HCT116 (cell line): ENCODE data around the gene DAAM2. TPM values are rescaled to one million over a fixed set of nuclear protein-coding genes. Genes with fewer than 3 reads are reported as not detected.

Experiments
- ATAC-seq: fragments of 200-7000 bp; cut with Tn5 transposase; 2 replicates; pipeline ENCODE4 v1.9.1; 2020; ENCODE audit warnings: mild to moderate bottlenecking, moderate library complexity
- BruUV-seq: library from RNA; stranded (reverse); fragments of 400-500 nt; replicated peaks from 2 replicates; lab custom pipeline; 2021; lab: Mats Ljungman, UMichigan
- CTCF ChIA-PET: fragments of 300-600 bp; sonication (Branson Sonifier 250); formaldehyde crosslinking; loops from one replicate; lab custom pipeline; 2021; ENCODE audit warnings: antibody characterized with exemption; lab: Charles Lee
- POLR2A ChIA-PET: fragments of 300-600, 350-600 bp; sonication (Branson Sonifier 250); formaldehyde crosslinking; loops from one replicate; lab custom pipeline; 2021; ENCODE audit warnings: antibody characterized with exemption; lab: Charles Lee
- RAD21 ChIA-PET, 2 experiments: fragments of 300-600 bp; sonication (Branson Sonifier 250); formaldehyde crosslinking; loops; one replicate each; lab custom pipeline; 2023; ENCODE audit warnings: low total read pairs in 2 of 2; ENCODE audit not compliant: uncharacterized antibody in 2 of 2, unreplicated experiment in 2 of 2, low non-redundant PET in 1 of 2; lab: Charles Lee
- DNase-seq: peaks from one replicate; pipeline ENCODE4 v3.0.0-alpha.2; 2010; ENCODE audit warnings: low read depth, low spot score
- H2AFZ ChIP-seq: fragments of 200-600 bp; shearing (Covaris generic), sonication (generic); 2 replicates; pipeline ENCODE4 v1.6.1; 2017; ENCODE audit warnings: low read depth, mixed run types, mixed read lengths, antibody characterized with exemption, low read length; ENCODE audit not compliant: poor library complexity, severe bottlenecking
- H3K27ac ChIP-seq: 2 replicates; pipeline ENCODE4 v1.5.1; 2012; ENCODE audit warnings: low read depth, low read length
- H3K27me3 ChIP-seq: fragments of 200-600 bp; sonication (generic); 2 replicates; pipeline ENCODE4 v1.6.1; 2016; ENCODE audit warnings: mixed run types, low read length, mixed read lengths; ENCODE audit not compliant: insufficient read depth
- H3K36me3 ChIP-seq, 2 experiments: fragments of 200-500 bp in 1 of 2; fragments of 200-600 bp in 1 of 2; sonication (Bioruptor generic) in 1 of 2; sonication (generic) in 1 of 2; 2 replicates each; pipeline versions ENCODE4 v1.5.1 to v1.6.1; 2014 to 2016; ENCODE audit warnings: low read length in 2 of 2, inconsistent platforms in 1 of 2, mixed read lengths in 1 of 2, mixed run types in 1 of 2; ENCODE audit not compliant: insufficient read depth in 2 of 2, control insufficient read depth in 1 of 2
- H3K4me1 ChIP-seq, 2 experiments: fragments of 200-600 bp in 1 of 2; sonication (generic) in 1 of 2; 2 replicates each; pipeline versions ENCODE4 v1.5.1 to v1.6.1; 2012 to 2017; ENCODE audit warnings: low read length in 2 of 2, inconsistent platforms in 1 of 2, mild to moderate bottlenecking in 1 of 2, mixed read lengths in 1 of 2, mixed run types in 1 of 2, moderate library complexity in 1 of 2; ENCODE audit not compliant: insufficient read depth in 2 of 2, control insufficient read depth in 1 of 2
- H3K4me2 ChIP-seq: fragments of 200-600 bp; sonication (generic); 2 replicates; pipeline ENCODE4 v1.6.1; 2017; ENCODE audit warnings: mixed run types, low read length, mixed read lengths
- H3K4me3 ChIP-seq, 2 experiments: fragments of 200-600 bp in 1 of 2; sonication (generic) in 1 of 2; replicated peaks in 1 of 2; 2 replicates each; pipeline ENCODE4 v1.5.1; 2011 to 2016; ENCODE audit warnings: low read length in 2 of 2, control low read depth in 1 of 2, low read depth in 1 of 2, mild to moderate bottlenecking in 1 of 2, mixed read lengths in 1 of 2, mixed run types in 1 of 2
- H3K79me2 ChIP-seq: fragments of 200-600 bp; sonication (generic); 2 replicates; pipeline ENCODE4 v1.6.1; 2017; ENCODE audit warnings: mild to moderate bottlenecking, mixed run types, low read length, moderate library complexity, mixed read lengths; ENCODE audit not compliant: insufficient read depth
- H3K9ac ChIP-seq: fragments of 200-600 bp; sonication (generic); 2 replicates; pipeline ENCODE4 v1.6.1; 2016; ENCODE audit warnings: low read length, mixed read lengths
- H3K9me2 ChIP-seq: fragments of 200-600 bp; sonication (generic), shearing (Covaris generic); 2 replicates; pipeline ENCODE4 v1.6.1; 2017; ENCODE audit warnings: mixed run types, mild to moderate bottlenecking, moderate library complexity; ENCODE audit not compliant: insufficient read depth
- H3K9me3 ChIP-seq, 2 experiments: fragments of 200-500 bp in 1 of 2; fragments of 200-600 bp in 1 of 2; sonication (Bioruptor generic) in 1 of 2; sonication (generic) in 1 of 2; 2 replicates each; pipeline ENCODE4 v1.6.1; 2014 to 2017; ENCODE audit warnings: low read length in 2 of 2, mixed read lengths in 2 of 2, inconsistent platforms in 1 of 2, low read depth in 1 of 2, mild to moderate bottlenecking in 1 of 2, mixed run types in 1 of 2, moderate library complexity in 1 of 2; ENCODE audit not compliant: control insufficient read depth in 1 of 2, insufficient read depth in 1 of 2
- H4K20me1 ChIP-seq: fragments of 200-600 bp; sonication (generic), shearing (Covaris generic); 2 replicates; pipeline ENCODE4 v1.6.1; 2017; ENCODE audit warnings: mixed run types, mild to moderate bottlenecking, moderate library complexity; ENCODE audit not compliant: insufficient read depth
- ATF3 ChIP-seq: IDR thresholded peaks from 2 replicates; pipeline ENCODE4 v1.6.1; 2012
- CBX3 ChIP-seq: IDR thresholded peaks from 2 replicates; pipeline ENCODE4 v1.6.1; 2012; ENCODE audit warnings: low read depth
- CTCF ChIP-seq, 3 experiments: fragments of 200-600 bp in 1 of 3; sonication (generic) in 1 of 3; IDR thresholded peaks in 2 of 3; conservative IDR thresholded peaks in 1 of 3; 2 replicates each; pipeline ENCODE4 v1.5.1; 2012 to 2017; ENCODE audit warnings: low read depth in 2 of 3, low read length in 2 of 3, antibody characterized with exemption in 1 of 3, borderline replicate concordance in 1 of 3, control low read depth in 1 of 3, mild to moderate bottlenecking in 1 of 3, mixed read lengths in 1 of 3, mixed run types in 1 of 3, moderate library complexity in 1 of 3; ENCODE audit not compliant: insufficient read depth in 1 of 3
- EGR1 ChIP-seq: IDR thresholded peaks from 2 replicates; pipeline ENCODE4 v1.6.1; 2012; ENCODE audit warnings: low read depth
- EZH2 ChIP-seq: fragments of 200-600 bp; sonication (generic); IDR thresholded peaks from 2 replicates; pipeline ENCODE4 v1.6.1; 2017; ENCODE audit warnings: antibody characterized with exemption, mixed run types
- JUND ChIP-seq: IDR thresholded peaks from 2 replicates; pipeline ENCODE4 v1.6.1; 2012
- POLR2A ChIP-seq: IDR thresholded peaks from 2 replicates; pipeline ENCODE4 v1.7.0; 2011; ENCODE audit warnings: borderline replicate concordance; ENCODE audit not compliant: insufficient read depth, insufficient read length; ENCODE audit errors: extremely low read depth
- POLR2AphosphoS5 ChIP-seq: IDR thresholded peaks from 2 replicates; pipeline ENCODE4 v1.6.1; 2011; ENCODE audit warnings: mild to moderate bottlenecking, low read depth, low read length, moderate library complexity
- REST ChIP-seq: IDR thresholded peaks from 2 replicates; pipeline ENCODE4 v1.6.1; 2012; ENCODE audit warnings: low read depth
- SIN3A ChIP-seq: IDR thresholded peaks from 2 replicates; pipeline ENCODE4 v1.6.1; 2012; ENCODE audit warnings: low read depth
- ZFX ChIP-seq: fragments of 450-650 bp; IDR thresholded peaks from 2 replicates; pipeline ENCODE4 v1.6.1; 2017
- ZNF274 ChIP-seq: fragments of 200-500 bp; sonication (Bioruptor generic); IDR thresholded peaks from 2 replicates; pipeline ENCODE4 v1.6.1; 2014; ENCODE audit warnings: mild to moderate bottlenecking, low read depth, low read length, inconsistent platforms
- intact Hi-C: fragments of 100-400 bp; cut with micrococcal nuclease; formaldehyde crosslinking; loops from 2 replicates; pipeline ENCODE4 v1.10.0; 2022
- total RNA-seq: library from RNA; stranded (reverse); gene quantifications from one replicate; pipeline ENCODE4 v1.2.1, GENCODE V29; 2021; ENCODE audit not compliant: unreplicated experiment

The DAAM2 gene
- total RNA-seq, 1 experiment from 2014 or later: not detected

- TF ChIP-seq REST (no peak), ATF3 (no peak), SIN3A (no peak), POLR2AphosphoS5 (no peak), POLR2A (no peak), EGR1 (no peak)
Observed at GRCh38 chr6:39929039-39929732, 137.0 kb downstream of the DAAM2 start (continued).

- peaks cover 9 to 29% of the 10 kb centered on the region in 2 experiments; a peak in 3 of 4 replicates for H3K4me1 ChIP-seq
- no peak overlapping the region for H2AFZ ChIP-seq
- ATAC-seq: no peak
- H4K20me1 ChIP-seq: no peaks in the 10 kb centered on the region
- RAD21 ChIA-PET: no interaction called here
- H3K9me2 ChIP-seq: no peaks in the 10 kb centered on the region
- intact Hi-C loops: no loop called here
- no peak for DNase-seq
- H3K4me3 ChIP-seq: no peak overlapping the region
- H3K27me3 ChIP-seq: no peaks in the 10 kb centered on the region
- no peaks in the 10 kb centered on the region for H3K9me3 ChIP-seq
- H3K79me2 ChIP-seq: no peaks in the 10 kb centered on the region
- no TSS peak for BruUV-seq
- CTCF ChIA-PET: no interaction called here
- POLR2A ChIA-PET: no interaction called here
- H3K4me2 ChIP-seq: no peak overlapping the region
- H3K36me3 ChIP-seq: no peaks in the 10 kb centered on the region; a peak in 1 of 4 replicates
- H3K27ac ChIP-seq: no peak overlapping the region
- no peak overlapping the region for H3K9ac ChIP-seq
- TF ChIP-seq ZFX (no peak), EZH2 (no peak), POLR2A (no peak), CBX3 (no peak), REST (no peak), JUND (no peak), SIN3A (no peak), ZNF274 (no peak), CTCF (IDR thresholded peaks at IDR 0.05 in 2 of 3, conservative IDR thresholded peaks at IDR 0.05 in 1 of 3; ENCODE audit: borderline replicate concordance in 1 of 3, insufficient read depth in 1 of 3, low read depth in 2 of 3, low read length in 2 of 3) (no peak)
Observed at GRCh38 chr6:39929733-39930461, 137.7 kb downstream of the DAAM2 start.
